SW 1271 (cell line): ENCODE results near the gene FABP1.

Source experiments
- DNase-seq, 2 experiments: peaks; one replicate each; lab custom pipeline; 2025; lab: John Stamatoyannopoulos, UW

Gene FABP1

GRCh38 chr2:88127888-88128653, at the start of gene FABP1:
Gene FABP1, minus strand, starts transcription at chr2:88128062. Its CDS starts 45 bp downstream, at chr2:88128017.
- no peak for DNase-seq

GRCh38 chr2:88177556-88177955, 49.7 kb upstream of the FABP1 start:
- no peak for DNase-seq

DNA sequence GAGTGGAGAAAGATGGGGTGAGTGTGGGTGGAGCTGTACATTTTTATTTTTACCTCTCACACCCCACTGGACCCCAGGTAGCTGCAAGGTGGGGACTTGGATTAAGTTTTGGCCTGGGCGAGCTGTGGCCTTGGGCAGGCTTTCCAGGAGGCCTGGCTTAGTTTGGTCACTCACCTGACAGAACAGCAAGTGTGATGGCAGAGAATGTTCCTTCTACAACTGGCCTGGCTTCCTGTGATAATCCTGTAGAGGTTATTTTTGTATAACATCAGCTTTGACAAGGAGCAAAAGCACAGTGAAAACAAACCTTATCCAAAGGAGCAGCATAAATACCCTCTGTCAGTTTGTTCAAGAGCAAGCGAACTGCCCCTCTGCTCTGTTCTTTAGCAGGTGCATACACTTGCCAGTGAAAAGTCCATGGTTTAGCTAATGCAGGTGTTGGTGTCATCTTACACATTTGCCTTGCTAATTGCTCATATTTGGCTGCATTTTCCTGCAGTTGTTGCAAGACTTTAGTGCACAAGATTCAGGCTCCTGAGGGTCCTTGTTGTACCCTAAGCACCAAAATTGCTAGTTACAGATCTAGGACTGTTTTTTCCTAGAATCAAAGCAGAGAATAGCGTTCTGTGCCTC, 48.6 kb upstream of the FABP1 start:
- no peak for DNase-seq

DNA sequence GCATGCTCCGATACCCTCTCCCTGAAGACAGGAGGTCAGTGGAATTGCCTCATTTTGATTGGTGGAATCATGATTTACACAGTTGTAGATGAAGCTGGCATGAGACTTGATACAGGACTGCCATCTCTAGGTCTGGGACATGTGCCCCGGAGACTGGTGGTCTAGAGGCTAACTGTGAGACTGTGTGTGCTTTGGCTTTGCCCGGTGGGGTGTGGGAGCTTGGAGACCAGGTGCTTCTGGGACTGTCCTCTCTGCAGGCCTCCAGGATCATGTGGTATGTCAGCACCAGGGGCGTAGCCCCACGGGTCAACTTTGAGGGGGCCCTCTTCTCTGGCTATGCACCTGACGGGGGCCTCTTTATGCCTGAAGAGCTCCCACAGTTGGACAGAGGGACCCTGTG, 45.0 kb upstream of the FABP1 start:
- DNase-seq: no peak

- DNase-seq: no peak
Observed at GRCh38 chr2:88171966-88172365, 44.1 kb upstream of the FABP1 start.

DNA sequence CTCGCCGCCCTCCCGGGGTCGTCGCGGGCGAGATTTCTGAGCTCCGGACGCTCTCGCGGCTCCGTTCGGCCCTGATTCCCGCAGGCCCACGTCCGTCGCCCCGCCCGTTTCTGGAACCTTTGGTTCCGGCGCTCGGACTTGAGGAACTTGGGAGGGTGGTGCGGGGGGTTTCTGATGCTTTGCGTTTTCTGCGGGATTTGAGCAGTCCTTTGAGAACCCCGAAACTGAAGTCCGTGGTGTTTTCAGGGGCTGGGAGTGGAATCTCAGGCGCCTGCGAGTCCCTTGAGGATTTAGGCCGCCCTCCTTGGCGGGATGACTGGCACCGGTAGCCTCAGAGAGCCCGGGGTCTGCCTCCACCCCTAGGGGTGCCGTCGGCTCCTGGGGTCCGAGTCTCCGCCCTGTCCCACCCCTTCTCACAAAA, 42.6 kb upstream of the FABP1 start:
- peak in 1 of 2 experiments; percentile 24 for DNase-seq

- DNase-seq: no peak
Observed at GRCh38 chr2:88168386-88168785, 40.5 kb upstream of the FABP1 start.

DNA sequence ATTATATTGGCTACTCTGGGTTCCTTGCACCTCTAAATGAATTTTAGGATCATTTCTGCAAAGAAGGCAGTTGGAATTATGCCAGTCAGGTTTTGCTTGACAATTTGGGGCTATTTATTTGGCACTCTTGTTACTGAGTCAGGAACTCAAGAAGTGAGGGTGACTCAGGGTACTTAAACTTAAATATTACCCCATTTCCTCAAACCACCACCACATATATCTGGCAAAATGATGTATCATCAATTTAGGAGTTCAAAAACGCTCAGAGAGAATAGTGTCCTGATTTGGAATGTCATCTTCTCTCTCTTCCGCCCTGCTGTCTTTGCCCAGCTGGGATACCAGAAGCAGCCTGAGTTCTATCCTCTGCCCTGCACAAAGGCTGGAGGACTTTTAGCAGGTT, 39.9 kb upstream of the FABP1 start:
- no peak for DNase-seq

DNA sequence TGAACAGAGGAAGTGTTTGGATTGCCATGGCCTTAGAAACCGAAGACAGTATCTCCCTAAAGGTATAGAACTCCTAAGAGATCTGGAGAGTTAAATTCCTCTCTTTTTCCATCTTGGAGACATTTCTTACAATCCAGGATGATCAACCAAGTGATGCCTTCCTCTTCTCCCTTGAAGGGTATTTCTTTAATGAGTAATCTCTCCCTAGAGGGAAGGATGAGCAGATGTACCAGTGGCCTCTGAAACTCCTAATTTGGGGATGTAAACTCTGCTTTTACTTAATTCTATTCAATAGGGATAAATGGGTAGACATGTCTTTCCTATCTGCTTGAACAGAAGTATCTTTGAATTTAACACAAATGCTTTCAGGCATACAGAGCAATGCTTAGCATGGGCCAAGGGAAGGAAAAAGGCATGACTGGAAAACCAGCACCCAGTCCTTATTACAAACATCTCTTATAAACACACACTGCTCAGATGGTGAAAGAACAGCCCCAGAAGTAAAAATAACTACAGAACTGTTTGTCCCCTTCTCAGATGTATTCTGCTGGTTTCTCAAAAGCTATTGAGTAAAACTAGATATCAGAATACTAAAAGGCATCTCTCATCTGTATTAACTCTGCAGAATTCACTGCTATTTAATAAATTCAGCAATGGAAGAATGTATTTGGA, 37.6 kb upstream of the FABP1 start:
- DNase-seq: no peak

- DNase-seq: no peak
Observed at GRCh38 chr2:88161446-88162244, 33.8 kb upstream of the FABP1 start.

DNA sequence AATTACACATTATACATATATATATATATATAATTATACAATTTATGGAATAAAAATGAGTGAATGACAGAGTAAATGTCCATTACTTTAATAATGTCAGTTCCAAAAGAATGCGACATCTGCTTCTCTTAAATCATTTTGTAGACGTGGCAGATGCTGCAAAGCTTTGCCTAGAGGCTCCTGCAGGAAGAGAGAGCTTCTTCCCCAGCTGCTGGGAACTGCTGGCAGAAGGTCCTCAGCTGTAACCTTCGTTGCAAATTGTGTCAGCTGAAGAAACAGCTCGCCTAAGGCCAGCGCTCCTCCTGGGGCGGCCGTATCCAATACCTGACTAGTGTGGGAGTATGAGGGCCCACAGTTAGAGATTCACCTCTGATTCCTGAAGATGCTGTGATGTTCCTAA, 32.7 kb upstream of the FABP1 start:
- no peak for DNase-seq

DNA sequence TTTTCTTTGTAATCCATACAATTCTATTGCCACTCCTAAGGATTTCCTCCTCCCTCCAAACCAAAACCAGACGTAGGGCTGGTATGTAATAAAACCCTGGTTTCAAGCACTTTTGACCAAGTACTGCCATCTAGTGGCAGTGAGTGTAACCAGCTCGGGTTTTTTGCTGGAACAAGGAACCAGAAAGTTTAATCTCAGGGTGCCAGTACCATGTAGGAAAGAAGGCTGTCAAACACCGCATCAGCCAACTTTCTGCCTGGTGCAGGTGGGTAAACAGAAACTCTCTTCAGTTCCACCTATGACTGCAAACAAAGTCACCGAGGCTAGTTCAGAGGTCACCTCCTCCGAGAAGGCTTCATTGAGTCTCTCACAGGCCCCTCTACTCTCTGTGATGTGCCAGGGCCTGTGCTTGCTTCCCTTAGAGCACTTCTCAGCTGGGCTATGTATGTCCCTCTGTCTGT, 32.1 kb upstream of the FABP1 start:
- DNase-seq: peak; percentile 4 to 50

GRCh38 chr2:88159481-88159880, 31.6 kb upstream of the FABP1 start:
- no peak for DNase-seq

- no peak for DNase-seq
Observed at GRCh38 chr2:88148929-88149438, 21.1 kb upstream of the FABP1 start.

- no peak for DNase-seq
Observed at GRCh38 chr2:88147145-88147544, 19.3 kb upstream of the FABP1 start.

GRCh38 chr2:88146590-88146989, 18.7 kb upstream of the FABP1 start:
- DNase-seq: no peak

DNA sequence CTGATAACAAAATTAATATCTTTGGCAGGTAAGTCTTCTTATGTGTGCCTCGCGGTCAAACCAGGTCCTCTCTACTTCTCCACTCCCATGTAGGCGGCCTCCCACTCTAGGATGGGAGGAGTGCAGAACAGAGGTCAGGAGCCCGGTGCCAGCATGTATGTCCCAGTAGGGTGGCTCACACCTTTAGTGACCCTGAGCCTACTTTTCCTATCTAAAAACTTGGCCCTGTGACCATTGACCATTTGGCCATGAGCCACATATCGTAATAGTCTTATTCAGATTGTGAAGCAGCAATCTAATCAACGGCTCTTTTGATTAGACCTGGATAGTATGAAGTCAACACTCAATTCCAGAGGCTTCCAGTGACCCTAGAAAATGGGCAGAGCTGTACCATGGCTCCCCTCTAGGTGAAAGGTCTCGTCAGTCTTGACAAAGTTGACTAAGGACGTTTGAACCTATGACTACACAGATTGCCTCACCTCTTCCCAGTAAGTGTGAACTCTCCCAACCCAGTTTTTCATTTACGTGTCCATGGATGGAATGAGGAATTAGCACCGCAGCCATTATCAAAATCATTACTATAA, 17.1 kb upstream of the FABP1 start:
- DNase-seq: no peak

DNA sequence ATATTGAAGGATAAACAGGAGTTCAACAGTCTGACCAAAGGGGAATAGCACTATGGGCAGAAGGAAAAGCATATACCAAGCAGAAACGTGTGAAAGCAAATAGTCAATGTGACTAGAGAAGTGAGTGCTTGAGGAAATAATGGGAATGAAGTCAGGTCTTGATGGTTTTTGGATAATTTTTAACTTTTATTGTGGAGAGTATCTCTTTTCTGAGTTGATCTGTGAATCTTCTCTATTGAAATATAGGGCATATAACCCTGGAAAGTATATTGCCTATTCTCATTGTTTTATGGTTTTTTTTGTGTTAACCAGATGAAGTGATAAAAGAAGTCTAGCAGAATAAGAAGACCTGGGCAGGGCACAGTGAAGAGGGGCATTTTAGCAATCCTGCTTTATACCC, 16.4 kb upstream of the FABP1 start:
- DNase-seq: no peak

- DNase-seq: no peak
Observed at GRCh38 chr2:88141952-88142351, 14.1 kb upstream of the FABP1 start.

GRCh38 chr2:88139804-88140203, 11.9 kb upstream of the FABP1 start:
- no peak for DNase-seq

DNA sequence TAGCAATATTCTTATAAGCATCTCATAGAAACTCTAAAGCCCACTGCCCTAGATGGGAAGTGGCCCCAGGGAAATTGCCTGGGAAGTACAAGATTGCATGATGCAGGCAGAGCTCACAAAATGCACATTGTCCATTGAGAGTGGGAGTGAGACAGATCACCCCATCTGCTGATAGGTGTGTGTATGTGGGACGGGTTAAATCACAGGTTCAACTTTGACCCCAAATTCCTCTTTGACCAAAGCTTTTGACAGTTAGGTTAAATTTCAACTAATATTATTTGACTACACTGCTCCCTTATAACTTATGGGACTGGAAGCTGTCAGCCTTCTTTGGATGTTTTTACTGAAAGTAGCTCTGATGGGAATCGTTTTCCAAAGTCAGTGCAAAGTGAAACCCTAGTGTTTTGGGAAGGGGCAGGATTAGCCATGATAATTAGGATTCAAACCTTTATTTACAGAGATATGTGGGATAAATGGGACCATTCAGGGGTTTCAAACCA, 11.4 kb upstream of the FABP1 start:
- DNase-seq: no peak
